Measurements from ENCODE around the gene VSIG10L2.
A peak's percentile ranks its signal among the peaks of the same experiment; 100 is the strongest.
"Not testable (repeated sequence)": the region's sequence is repeated elsewhere in the genome, so short reads cannot be mapped to it uniquely, and the experiment has no call there.

The VSIG10L2 gene

GRCh38 chr11:125945797-125946520, at the start of gene VSIG10L2:
Gene VSIG10L2 (plus strand): TSS chr11:125946044. CDS start chr11:125946056, 12 bp downstream.
- H3K4me1 ChIP-seq = no peaks in the 10 kb centered on the region
- no peak for DNase-seq (ENCODE audit: low spot score in 2 of 2)
- H3K27me3 ChIP-seq (ENCODE audit: low read depth) = no peaks in the 10 kb centered on the region
- no peaks in the 10 kb centered on the region for H3K9me3 ChIP-seq
- H3K4me3 ChIP-seq = no peak within 1 kb of the TSS
- no peaks in the 10 kb centered on the region for H3K36me3 ChIP-seq (replicated peaks)
- in situ Hi-C loops (cut with MboI; ENCODE audit: low sequenced_read_pairs) = no loop called here

- Histone ChIP-seq H3K9me3 (no peaks in the 10 kb centered on the region), H3K27me3 (ENCODE audit: low read depth) (peaks cover 5% of the 10 kb centered on the region), H3K36me3 (replicated peaks) (peaks cover 19% of the 10 kb centered on the region), H3K4me3 (no peak overlapping the region; the same call in 1 of the 2 replicates), H3K4me1 (peaks cover 6% of the 10 kb centered on the region; the same call in 1 of the 2 replicates)
- in situ Hi-C loops (cut with MboI; ENCODE audit: low sequenced_read_pairs) = no loop called here
- DNase-seq (ENCODE audit: low spot score in 2 of 2) = no peak
These were observed 44.0 kb upstream of the VSIG10L2 start for GRCh38 chr11:125901872-125902271.

DNA sequence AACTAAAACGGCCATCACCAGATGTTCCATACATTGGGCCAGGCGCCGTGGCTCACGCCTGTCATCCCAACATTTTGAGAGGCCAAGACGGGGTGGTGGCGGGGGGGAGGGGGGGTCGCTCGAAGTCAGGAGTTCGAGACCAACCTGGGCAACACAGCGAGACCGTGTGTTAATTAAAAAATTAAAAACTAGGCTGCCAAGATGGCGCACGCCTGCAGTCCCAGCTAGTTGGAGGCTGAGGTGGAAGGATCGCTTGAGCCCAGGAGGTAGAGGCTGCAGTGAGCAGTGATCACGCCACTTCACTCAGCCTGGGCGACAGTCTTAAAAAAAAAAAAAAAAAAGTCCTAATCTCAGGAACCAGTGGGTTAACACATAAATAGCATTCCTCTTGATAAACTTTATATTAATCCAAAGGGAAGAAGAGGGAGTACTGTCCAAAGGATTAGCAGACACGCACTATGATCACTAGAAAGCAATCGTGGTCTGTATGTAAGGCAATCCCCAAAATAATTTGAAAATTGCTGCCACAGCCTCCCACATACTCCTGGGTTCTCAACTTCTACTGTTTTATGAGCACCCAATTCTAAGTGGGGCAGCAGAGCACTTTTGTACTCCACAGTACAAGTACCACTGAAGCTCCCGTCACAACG, 43.4 kb upstream of the VSIG10L2 start:
- Histone ChIP-seq H3K27me3 (ENCODE audit: low read depth) (peaks cover 5% of the 10 kb centered on the region), H3K4me1 (peaks cover 6% of the 10 kb centered on the region; the same call in 1 of the 2 replicates), H3K4me3 (peak overlapping the region; percentile 47), H3K9me3 (no peaks in the 10 kb centered on the region), H3K36me3 (replicated peaks) (peaks cover 19% of the 10 kb centered on the region)
- in situ Hi-C loops (cut with MboI; ENCODE audit: low sequenced_read_pairs) = no loop called here
- no peak for DNase-seq (ENCODE audit: low spot score in 2 of 2)

- DNase-seq (ENCODE audit: low spot score in 2 of 2) = peak; percentile 90 to 93
- Histone ChIP-seq H3K36me3 (replicated peaks) (peaks cover 14% of the 10 kb centered on the region), H3K27me3 (ENCODE audit: low read depth) (peaks cover 5% of the 10 kb centered on the region), H3K9me3 (no peaks in the 10 kb centered on the region), H3K4me1 (peaks cover 6% of the 10 kb centered on the region; the same call in 1 of the 2 replicates), H3K4me3 (peak within 1 kb of the TSS; percentile 47)
- in situ Hi-C loops (cut with MboI; ENCODE audit: low sequenced_read_pairs) = no loop called here
These were observed 42.7 kb upstream of the VSIG10L2 start, which contains the start of gene PUS3 for GRCh38 chr11:125902927-125903710. Gene PUS3 (minus strand): TSS chr11:125903206. CDS start chr11:125896284, 6,922 bp downstream.

- Histone ChIP-seq H3K4me1 (peaks cover 6% of the 10 kb centered on the region; the same call in 1 of the 2 replicates), H3K27me3 (ENCODE audit: low read depth) (peaks cover 5% of the 10 kb centered on the region), H3K9me3 (no peaks in the 10 kb centered on the region), H3K4me3 (peak within 1 kb of the TSS; percentile 47), H3K36me3 (replicated peaks) (peaks cover 13% of the 10 kb centered on the region)
- DNase-seq (ENCODE audit: low spot score in 2 of 2) = peak; percentile 45 to 76
- in situ Hi-C loops (cut with MboI; ENCODE audit: low sequenced_read_pairs) = no loop called here
These were observed 41.9 kb upstream of the VSIG10L2 start, which contains the start of gene DDX25 for GRCh38 chr11:125903711-125904659. Gene DDX25 (plus strand): TSS chr11:125904508. CDS start chr11:125904518, 10 bp downstream.

GRCh38 chr11:125904678-125905077, 41.2 kb upstream of the VSIG10L2 start:
- no peak for DNase-seq (ENCODE audit: low spot score in 2 of 2)
- H3K4me3 ChIP-seq = no peak overlapping the region
- no peaks in the 10 kb centered on the region for H3K9me3 ChIP-seq
- H3K4me1 ChIP-seq = peaks cover 6% of the 10 kb centered on the region; the same call in 1 of the 2 replicates
- peaks cover 5% of the 10 kb centered on the region for H3K27me3 ChIP-seq (ENCODE audit: low read depth)
- in situ Hi-C loops (cut with MboI; ENCODE audit: low sequenced_read_pairs) = no loop called here
- peaks cover 11% of the 10 kb centered on the region for H3K36me3 ChIP-seq (replicated peaks)

DNA sequence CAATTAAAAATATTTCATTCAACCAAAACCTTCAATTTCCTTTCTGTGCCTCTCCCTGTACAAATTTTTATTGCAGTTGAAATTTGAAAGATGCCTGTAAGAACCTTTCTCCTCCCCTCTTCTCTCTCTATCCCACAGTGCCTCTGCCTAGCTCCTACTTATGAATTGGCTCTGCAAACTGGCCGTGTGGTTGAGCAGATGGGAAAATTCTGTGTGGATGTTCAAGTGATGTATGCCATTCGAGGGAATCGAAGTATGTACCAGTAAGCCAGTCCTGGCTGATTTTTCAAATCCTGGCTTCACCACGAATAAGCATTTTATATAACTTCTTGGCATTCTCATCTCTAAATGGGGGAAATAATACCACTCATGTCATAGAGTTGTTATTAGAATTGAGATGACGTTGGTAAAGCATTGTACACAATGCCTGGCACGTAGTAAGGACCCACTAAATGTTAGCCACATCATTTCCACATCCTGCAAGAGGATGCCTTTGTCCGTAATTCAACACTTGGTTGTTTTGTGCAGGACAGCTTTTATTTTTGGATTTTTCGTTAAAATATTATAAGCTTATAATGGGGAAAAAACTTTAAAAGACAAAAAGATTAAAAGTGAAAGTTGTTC, 35.5 kb upstream of the VSIG10L2 start:
- H3K9me3 ChIP-seq = no peaks in the 10 kb centered on the region
- no peaks in the 10 kb centered on the region for H3K4me1 ChIP-seq
- DNase-seq (ENCODE audit: low spot score in 2 of 2) = no peak
- no peak overlapping the region for H3K4me3 ChIP-seq
- H3K27me3 ChIP-seq (ENCODE audit: low read depth) = no peaks in the 10 kb centered on the region; the same call in 1 of the 2 replicates
- no peaks in the 10 kb centered on the region for H3K36me3 ChIP-seq (replicated peaks)
- in situ Hi-C loops (cut with MboI; ENCODE audit: low sequenced_read_pairs) = no loop called here

DNA sequence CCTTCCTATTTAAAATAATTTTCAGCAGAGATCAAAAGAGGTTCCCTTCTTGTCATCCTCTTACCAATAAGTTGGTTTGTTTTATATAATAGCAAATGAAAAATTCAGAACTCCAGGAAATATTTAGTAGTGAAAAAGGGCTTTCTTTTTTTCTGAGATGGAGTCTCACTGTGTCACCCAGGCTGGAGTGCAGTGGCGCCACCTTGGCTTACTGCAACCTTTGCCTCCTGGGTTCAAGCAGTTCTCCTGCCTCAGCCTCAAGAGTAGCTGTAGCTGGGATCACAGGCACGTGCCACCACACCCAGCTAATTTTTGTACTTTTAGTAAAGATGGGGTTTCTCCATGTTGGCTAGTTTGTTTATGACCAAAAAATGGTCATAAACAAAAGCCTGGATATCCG, 31.2 kb upstream of the VSIG10L2 start:
- H3K4me1 ChIP-seq; H3K36me3 ChIP-seq (replicated peaks); in situ Hi-C loops (cut with MboI; ENCODE audit: low sequenced_read_pairs); H3K4me3 ChIP-seq; DNase-seq (ENCODE audit: low spot score in 2 of 2); H3K9me3 ChIP-seq: not testable (repeated sequence)
- H3K27me3 ChIP-seq (ENCODE audit: low read depth) = peaks cover 14% of the 10 kb centered on the region

- H3K4me3 ChIP-seq = no peak overlapping the region
- DNase-seq (ENCODE audit: low spot score in 2 of 2) = no peak
- in situ Hi-C loops (cut with MboI; ENCODE audit: low sequenced_read_pairs) = no loop called here
- H3K4me1 ChIP-seq = no peaks in the 10 kb centered on the region
- no peaks in the 10 kb centered on the region for H3K9me3 ChIP-seq
- peaks cover 14% of the 10 kb centered on the region for H3K27me3 ChIP-seq (ENCODE audit: low read depth)
- no peaks in the 10 kb centered on the region for H3K36me3 ChIP-seq (replicated peaks)
These were observed 29.0 kb upstream of the VSIG10L2 start for GRCh38 chr11:125916683-125917347.

DNA sequence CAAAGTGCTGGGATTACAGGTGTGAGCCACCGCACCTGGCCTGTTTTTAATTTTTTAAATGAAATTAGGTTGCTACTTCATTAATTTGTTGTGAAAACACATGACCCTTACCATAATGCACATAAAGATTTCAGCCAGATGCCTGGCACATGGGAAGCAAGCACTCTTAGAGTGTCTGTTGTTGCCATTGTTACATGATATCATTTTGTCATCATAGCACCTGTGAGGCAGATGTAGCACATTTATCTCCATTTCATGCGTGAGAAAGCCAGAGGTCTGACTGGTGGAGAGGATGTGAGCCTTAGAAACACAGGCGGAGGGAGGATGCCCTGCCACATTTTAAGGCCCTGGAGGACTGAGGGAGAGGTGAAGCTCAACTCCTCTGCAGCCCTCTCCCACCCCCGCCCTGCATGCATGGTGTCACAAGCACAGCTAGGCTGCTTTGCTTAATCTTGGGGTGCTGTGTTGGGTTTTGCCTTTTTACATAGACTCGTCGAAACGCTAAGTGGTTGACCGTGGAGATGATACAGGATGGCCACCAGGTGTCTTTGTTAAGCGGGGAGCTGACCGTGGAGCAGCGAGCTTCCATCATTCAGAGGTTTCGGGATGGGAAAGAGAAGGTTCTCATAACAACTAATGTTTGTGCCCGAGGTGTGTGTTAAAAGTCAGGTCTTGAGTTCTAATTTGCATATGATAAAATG, 27.6 kb upstream of the VSIG10L2 start:
- Histone ChIP-seq H3K9me3 (no peaks in the 10 kb centered on the region), H3K4me1 (no peaks in the 10 kb centered on the region), H3K4me3 (no peak overlapping the region), H3K27me3 (ENCODE audit: low read depth) (peaks cover 14% of the 10 kb centered on the region), H3K36me3 (replicated peaks) (no peaks in the 10 kb centered on the region)
- no peak for DNase-seq (ENCODE audit: low spot score in 2 of 2)
- in situ Hi-C loops (cut with MboI; ENCODE audit: low sequenced_read_pairs) = no loop called here

DNA sequence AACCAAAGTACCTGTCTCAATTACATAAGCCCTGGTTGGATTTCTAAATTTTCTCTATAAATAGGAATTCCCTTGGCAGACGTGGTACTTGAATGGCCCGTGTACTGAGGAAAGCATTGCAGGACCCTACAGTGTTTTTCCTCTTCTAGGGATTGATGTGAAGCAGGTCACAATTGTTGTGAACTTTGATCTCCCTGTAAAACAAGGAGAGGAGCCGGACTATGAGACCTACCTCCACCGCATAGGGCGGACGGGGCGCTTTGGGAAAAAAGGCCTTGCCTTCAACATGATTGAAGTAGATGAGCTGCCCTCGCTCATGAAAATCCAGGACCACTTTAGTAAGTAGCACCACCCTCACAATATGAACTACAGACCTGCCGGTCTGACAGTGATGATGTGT, 24.8 kb upstream of the VSIG10L2 start:
- H3K36me3 ChIP-seq (replicated peaks) = no peaks in the 10 kb centered on the region
- DNase-seq (ENCODE audit: low spot score in 2 of 2) = no peak
- H3K4me1 ChIP-seq = no peaks in the 10 kb centered on the region
- in situ Hi-C loops (cut with MboI; ENCODE audit: low sequenced_read_pairs) = no loop called here
- H3K27me3 ChIP-seq (ENCODE audit: low read depth) = peaks cover 11% of the 10 kb centered on the region
- H3K4me3 ChIP-seq = no peak overlapping the region
- H3K9me3 ChIP-seq = no peaks in the 10 kb centered on the region

DNA sequence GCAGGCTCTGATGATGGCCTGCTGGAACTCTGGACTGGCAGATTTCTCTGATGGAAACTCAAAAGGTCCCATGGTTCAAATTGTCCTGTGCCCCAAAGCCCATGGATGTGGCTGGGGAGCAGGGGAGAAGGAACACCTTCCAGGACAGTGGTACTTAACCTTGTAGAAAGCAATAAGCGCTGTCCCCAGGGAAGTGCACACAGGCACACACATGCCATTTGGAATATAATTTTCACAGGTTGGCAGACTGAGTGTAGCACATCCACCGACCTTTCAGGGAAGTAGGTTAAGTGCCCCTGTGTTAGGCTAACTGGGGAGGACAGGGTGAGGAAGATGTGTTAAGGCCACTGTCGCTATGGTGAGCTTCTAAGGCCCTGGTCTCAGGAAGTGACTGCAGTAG, 23.7 kb upstream of the VSIG10L2 start:
- Histone ChIP-seq H3K36me3 (replicated peaks) (no peaks in the 10 kb centered on the region), H3K4me1 (no peaks in the 10 kb centered on the region), H3K9me3 (no peaks in the 10 kb centered on the region), H3K27me3 (ENCODE audit: low read depth) (peaks cover 4% of the 10 kb centered on the region), H3K4me3 (no peak overlapping the region)
- no peak for DNase-seq (ENCODE audit: low spot score in 2 of 2)
- in situ Hi-C loops (cut with MboI; ENCODE audit: low sequenced_read_pairs) = no loop called here

All from HAP-1 (cell line).